GM18502 (cell line): ENCODE measurements around the gene ANKS6.

Source experiments
- ATAC-seq: cut with Tn5 transposase; IDR thresholded peaks from one replicate; pipeline ENCODE4 v1.9.1; 2021; ENCODE audit warnings: mild to moderate bottlenecking; ENCODE audit not compliant: unreplicated experiment, poor library complexity

Gene ANKS6

DNA sequence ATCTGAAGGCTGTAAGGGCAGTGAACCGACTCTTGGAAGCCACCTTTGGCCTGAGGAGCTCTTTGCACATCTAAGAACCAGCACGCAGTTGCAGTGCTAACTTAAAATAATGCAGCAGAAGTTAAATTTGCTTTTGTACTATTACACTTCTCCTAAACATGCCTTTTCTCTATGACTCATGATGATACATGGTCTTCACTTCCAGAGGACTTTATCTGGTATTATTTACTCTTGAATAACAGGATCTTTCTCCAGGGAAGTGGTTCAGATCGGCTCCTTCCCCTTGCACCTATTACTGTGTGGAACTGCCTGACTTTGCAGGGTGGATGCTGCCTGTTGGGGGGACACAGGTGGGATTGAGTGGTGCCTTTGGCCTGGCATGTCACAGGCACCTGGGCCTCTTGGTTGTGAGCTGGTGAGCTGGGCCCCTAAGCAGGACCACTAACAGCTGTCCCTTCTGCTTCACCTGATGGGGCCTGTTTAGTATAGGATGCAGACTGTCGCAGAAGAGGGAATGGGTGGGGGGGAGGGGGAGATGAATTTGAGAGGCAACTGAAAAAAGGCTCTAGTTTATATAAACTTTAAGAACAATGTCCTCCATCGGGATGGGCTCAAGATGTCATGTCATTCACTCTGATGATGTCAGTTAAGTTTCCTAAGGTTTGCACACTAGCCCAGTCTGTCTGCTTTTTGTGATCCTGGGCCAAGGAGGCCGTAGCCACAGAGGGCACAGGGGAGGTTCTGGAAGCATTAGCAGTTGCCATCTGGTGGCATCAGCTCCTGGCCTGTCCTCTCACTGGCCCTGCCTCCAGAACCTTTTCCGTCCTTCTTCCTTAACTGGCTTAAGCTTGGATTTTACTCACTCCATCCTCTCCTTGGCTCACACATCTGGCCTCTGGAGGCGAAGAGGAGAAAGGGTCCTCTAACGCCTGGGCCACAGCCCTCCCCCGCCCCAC is 53.8 kb downstream of the ANKS6 start:
- ATAC-seq, result no peak

DNA sequence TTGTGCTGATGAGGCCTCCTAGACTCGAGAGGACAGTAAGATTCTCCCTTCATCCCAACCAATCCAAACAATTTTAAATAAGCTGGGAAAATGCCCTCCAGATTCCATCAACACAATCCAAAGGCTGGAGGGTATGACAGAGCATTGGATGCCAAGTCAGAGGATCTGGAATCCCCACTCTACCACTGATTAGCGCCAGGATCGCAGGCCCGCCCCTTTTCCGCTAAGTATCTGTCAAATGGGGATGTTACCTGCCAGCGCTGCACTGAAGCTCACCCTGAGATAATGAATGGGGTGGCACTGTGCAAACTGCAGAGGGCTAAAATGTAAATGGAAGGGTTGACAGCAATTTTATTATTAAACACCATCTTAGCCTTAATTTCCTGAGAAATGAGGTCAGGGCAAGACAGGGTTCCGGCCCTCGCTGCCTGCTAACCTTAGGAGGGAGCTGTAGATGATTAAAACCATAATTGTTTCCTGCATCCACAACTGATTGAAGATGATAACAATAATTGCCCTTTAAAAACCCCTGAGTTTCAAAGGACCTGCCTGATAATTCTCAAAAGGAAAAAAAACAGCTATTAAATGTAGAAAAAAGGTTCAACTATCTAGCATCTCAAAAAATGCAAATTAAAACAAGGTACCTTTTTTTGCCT is 56.0 kb downstream of the ANKS6 start:
- no peak for ATAC-seq

DNA sequence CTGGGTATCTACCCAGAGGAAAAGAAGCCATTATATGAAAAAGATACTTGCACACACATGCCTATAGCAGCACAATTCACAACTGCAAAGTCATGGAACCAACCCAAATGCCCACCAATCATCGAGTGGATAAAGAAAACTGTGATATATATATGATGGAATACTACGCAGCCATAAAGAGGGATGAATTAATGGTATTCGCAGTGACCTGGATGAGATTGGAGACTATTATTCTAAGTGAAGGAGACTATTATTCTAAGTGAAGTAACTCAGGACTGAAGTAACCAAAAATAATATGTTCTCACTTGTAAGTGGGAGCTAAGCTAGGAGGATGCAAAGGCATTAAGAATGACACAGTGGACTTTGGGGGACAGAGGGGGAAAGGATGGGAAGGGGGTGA is 57.6 kb downstream of the ANKS6 start:
- ATAC-seq, result no peak

DNA sequence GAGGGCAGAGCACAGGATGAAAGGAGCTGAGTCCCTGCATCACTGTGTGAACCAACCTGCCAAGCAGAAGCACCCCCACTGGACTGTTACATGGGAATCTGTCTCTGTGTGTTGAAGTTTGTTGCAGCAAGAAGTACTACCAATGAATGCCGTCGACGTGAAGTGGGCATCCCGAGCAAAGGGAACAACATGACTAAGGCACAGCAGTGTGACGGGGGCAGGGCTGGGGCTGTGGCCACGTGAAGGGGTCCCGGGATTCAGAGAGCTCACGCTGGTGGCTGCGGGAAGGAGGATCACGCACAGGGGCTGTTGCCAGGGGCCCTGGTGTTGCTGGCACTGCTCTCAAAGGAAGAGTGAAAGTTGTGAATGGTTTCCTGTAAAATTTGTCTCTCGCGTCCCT is 60.1 kb downstream of the ANKS6 start:
- no peak for ATAC-seq

DNA sequence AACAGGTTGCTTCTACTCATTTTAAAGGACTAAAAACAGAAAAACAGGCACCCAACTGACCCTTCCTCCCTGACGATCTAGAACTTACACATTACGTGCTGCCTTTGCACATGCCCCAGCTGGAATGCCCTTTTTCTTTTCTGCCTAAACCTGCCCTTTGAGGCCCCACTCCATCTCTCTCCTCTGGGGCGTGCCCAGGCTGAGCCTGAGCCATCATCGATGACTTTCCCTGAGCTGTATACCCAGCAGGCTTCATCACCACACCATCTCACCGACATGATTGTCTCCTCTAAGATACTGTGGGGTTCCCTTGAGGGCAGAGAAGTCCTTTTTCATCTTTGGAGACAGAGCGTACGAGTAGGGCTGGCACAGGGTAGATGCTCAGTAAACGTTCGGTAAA is 63.6 kb downstream of the ANKS6 start:
- no peak for ATAC-seq

DNA sequence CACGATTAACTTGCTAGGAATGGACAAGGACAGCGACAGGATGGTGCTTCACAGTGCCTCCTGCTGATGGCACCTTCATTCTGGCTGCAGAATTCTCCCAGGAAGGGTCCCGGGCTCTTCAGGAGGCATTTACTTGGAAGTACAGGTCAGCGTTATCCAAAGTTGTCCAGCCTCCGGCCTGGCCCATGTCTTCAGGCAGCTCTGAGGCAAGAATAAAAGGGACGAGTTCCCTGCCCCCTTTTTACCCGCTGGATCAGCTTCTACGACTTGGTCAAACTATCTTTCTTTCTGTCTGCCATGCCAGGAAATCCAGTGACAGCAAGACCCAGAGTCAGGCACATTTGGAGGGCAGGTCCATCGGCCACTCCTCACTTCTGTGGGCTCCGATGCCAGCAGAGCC is 64.3 kb downstream of the ANKS6 start:
- no peak for ATAC-seq

DNA sequence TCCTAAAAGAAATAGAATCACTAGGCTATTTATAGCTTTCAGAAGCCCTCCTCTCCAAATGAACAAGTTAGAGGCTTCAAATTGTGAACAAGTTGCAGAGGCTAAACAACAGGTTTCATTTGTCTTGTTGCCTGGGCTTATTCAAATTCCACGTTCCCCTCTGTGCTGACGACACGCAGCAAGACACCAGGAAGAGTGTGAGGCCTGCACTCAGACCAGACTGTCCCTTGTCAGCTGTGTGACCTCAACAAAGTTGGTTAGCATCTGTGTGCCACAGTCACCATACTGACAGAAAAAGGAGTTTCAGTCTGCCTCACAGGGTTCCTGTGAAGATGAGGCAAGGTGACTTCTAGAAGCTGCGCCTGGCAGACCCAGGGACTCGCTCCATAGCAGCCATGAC is 65.5 kb downstream of the ANKS6 start:
- no peak for ATAC-seq

DNA sequence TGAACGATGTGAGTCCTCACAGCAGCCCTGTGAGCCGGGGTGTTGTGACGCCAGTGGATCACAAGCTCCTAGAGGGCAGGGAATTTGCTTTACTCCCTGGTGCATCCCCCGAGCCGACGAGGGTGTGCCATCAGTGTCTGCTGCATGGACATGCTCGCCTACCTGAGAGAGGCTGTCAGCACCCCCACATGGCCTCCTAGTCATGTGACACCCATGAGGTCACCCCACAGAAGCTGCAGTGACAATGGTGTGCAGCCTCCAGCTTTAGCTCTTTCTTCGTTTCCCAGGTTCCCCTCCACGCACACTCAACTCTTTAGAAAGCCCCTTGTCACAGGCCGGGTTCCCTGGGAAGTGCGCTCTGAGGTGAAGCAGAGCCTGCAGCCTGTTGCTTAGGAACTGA is 67.9 kb downstream of the ANKS6 start:
- ATAC-seq, result no peak

DNA sequence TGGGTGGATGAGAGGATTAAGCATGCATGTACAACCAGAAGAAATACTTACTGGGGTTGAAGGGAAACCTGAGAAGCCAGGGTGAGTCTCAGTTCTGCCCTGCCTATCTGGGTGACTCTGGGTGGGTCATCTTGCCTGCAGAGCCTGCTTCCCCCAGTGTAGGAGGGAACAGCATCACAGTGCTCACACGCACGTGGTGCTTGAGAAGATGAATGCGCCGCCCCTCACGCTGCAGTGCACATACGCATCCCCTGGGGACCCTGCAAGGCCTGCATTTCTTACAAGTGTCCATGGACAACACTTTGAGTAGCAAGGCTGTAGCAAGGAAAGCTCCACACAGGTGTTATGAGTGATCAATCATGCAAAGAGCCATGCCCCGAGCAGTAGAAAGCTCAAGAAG is 68.9 kb downstream of the ANKS6 start:
- ATAC-seq, result no peak

DNA sequence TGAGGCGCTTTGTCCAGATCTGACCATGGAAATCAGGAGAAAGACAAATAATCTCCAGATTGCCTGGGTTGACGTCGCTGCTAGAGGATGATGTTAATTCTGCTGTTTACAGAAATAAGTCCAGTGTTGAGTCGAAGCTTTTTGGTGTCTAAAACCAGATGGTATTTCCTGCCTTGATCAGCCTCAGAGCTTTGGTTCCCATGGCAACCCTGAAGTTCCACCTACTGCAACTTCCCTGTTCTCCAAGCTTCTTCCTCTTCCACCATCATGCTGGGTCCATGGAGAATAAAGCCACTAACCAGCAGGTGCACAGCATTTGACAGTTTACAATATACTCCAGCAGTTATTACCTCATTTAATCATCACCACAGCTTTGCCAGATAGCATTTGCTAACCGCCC is 69.6 kb downstream of the ANKS6 start:
- no peak for ATAC-seq

DNA sequence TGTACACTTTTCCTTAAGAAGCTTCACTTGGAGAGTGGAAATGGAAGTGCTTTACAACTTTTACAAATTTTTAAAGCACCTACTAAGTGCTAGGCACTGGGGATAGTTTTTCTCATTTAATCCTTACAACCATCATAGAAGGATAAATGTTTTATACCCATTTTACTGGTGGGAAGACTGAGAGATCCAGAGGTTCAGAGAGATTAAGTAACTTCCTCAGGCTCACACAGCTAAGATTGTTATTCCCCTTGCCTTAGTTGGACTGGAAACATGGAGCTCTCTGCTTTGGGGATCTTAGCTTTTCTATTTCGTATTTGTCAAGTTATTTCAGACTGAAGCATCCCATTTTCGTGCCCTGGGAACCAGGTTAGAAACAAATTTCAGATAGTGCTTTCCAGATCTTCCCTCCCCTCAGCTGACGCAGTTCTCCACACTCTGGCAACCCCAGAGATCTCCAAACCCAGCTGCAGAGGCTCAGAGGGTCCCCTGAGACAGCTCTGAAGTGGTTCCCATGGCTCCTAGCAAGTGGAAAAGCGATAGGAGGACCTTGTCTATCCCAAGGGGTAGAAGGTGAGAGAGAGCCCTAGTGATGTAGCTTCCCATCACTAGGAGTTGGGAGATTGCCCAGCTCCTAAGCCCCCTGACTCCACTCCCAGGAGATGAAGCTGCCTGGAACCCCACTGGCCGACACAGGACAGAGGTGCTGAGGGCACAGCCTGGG is 71.4 kb downstream of the ANKS6 start:
- no peak for ATAC-seq

DNA sequence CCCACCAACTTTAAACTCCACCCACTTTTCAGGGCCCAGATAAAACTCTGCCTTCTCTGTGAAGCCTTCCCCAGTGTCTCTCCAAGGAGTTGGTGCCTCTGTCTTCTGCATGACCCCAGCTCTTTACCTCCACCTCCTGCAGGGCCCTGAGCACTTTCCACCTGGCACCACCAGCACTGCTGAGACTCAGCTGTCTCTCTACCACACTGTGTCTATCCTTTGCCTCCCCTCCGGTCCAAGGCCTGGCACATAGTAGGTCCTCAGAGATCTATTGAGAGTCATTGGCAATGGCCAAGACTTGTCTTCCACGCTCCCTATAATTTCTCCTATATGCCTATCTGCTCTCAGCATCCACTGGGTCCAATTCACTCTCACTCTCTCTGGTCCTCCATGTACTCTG is 74.7 kb downstream of the ANKS6 start:
- ATAC-seq, result no peak

DNA sequence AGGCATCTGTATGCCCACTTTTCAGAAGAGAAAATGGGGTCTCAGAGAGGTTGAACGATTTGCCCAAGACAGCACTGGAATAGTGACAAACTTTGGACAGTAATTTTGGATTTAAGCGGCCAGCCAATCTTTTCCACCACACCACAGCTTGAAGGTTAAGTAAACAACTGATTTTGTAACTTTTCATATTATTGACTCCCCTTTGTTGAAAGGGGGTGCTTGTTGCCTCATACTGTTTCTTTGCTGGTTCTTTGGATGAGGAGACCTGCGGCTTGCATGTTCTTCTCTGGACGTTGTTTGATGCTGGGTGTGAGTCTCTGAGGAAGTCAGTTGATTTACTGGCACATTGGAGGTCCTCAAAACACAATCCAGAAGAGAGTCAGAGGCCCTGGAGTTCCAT is 76.0 kb downstream of the ANKS6 start:
- no peak for ATAC-seq

DNA sequence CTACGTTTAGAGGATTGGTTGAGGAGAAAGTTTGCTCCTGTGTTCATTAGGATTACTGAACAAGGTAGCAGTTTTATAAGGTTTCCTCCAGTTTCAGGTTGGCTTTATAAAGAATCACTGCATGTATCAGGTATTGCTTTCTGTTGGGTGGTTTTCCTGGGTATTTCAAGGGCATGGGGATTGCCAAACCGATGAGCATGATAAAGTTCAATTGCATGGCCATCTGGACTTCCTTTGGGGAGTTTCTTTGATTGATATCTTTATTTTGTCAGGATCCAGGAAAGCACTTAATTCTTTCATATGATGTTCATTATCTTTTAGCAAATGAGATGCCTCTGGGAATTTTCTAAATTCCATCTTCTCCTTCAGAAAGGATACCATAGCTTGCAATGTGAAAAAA is 77.3 kb downstream of the ANKS6 start:
- ATAC-seq, result no peak

DNA sequence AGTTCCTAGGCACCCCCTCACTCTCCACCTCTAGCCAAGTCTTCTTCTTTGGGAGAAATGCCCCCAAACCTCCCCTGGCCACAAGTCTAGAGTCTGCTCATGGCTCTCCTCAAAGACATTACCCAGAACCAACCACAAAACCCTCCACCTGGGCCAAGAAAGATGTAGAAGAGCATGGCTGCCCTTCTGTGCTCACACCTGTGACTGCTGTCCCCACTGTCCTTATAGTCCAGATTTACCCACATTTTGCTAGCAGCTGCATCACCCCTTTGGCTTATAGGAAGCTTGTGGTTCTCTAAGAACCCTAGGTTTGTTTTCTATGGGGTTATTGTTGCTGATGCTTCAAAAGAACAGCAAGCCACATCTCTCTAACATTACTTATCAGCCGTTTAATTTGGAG is 81.5 kb downstream of the ANKS6 start:
- ATAC-seq, result no peak

DNA sequence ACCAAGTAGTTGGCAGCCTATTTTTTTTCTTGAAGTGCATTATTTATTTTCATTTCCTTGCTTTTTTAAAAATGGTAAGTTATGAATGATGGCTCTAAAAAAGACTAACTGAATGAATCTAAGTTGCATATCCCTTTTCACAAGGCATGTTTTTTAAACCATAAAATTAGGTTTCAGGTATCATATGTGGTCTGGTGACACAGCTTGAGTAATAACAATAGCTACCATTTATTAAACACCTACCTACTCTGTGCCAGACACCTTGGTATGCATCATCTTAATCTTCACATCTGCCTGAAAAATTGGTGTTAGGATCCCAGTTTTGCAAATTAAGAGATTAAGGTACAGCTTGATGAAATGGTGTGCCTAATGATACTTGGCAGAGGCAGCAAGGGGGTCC is 83.4 kb downstream of the ANKS6 start:
- ATAC-seq, result no peak

DNA sequence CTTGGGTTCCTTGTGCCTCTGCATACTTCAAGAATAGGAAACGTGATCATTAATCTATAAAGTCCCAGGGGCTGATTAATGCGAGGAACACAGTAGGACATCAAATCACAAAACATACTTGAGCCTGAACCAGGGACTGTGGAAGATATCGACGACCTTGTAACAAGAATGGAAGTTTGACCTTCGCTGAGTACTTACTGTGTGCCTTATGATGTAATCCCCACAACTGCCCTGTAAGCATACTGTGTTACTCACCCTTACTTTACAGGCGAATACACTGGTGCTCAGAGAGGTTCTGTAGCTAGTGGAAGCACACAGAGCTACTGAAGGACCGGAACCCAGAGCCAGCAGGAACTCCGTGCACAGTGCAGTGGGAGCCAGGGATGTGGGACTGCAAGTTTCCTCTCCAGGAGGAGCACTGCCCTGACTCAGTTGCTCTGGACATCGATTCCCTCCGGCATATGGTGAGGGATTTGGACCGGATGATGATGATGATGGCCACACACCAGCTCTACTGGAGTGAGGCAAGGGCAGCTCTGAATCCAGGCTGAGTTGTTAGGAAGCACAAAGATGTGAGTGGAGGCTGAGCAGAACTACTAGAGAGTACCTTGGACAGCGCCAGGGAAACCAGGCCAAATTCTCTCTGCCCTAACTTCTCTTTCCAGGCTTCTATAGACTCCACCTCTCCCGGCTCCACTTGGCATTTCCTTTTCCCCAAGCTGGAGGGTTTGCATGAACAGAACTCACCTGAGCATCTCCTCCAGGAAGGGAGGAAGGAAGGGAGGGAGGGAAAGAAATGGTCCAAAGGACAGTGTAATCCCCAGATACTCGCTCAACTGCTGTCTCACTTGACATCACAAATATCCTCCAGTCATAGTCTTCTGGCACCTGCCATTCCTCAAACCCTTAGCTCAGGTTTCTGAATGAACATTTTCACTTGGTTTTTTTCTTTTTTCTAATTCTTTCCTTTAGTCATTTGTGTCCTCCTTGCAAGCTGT is 86.1 kb downstream of the ANKS6 start:
- ATAC-seq, result no peak

DNA sequence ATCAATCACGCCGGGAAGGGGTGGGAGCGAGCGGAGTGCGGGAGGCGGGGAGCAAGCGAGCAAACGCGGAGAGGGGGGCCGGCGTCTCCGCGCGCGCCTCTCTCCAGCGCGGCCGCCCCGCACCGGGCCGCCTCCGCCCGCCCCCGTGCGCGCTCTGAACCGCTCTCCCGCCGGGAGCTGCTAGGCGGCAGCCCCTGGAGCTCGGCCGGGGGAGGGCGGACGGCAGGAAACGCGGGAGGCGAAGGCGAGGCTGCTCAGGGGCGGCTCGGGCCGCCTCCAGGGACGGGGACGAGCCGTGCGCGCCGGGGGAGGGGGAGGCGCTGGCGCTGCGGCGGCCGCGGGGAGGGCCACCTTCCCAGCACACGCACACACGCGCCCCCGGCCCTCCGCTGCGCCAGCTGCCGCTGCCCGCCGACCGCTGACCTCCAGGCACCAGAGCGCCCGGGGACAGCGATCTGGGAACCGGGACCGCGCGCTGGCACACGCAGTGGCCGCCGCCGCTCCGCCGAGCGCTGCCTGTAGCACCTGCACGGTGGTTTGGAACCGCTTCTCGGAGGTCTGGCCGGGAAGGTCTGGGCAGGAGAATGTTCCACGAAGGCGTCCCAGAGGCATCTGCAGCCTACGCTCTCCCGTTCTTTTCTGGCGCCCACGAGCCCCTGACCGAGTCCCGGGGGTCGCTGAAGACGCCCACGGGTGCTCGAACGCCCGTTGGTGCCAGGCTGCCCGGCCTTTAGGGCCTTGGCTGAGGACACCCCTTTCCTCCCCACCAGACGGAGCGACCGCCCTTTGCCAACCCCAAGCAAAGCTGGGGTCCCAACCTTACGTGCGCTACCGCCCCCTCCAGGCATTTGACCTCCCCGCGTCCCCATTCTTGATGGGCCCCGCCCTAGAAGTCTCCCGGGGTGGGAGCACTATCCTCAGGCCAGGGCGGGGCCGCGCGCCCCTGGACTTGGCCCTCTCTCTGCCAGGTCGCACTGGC is 87.1 kb downstream of the ANKS6 start, which contains the start of gene GABBR2:
Gene GABBR2, minus strand, starts transcription at position 3 of the 979 bp plus-strand sequence. CDS start 198 bp downstream, outside the sequence.
- ATAC-seq, result no peak
